ENCODE measurements around the gene TCEANC. TPM values are rescaled to one million over a fixed set of nuclear protein-coding genes. Genes with fewer than 3 reads are reported as not detected.

Gene TCEANC
- total RNA-seq, 2 donors from 2014 or later: 4.4 to 4.6 TPM

GRCh38 chrX:13697976-13698375, 45.0 kb downstream of the TCEANC start:
- Mint-ChIP-seq H3K9me3 (no peaks in the 10 kb centered on the region), H3K4me3 (no peak overlapping the region), H3K27me3 (ENCODE audit: low read depth) (peaks cover 21% of the 10 kb centered on the region), H3K27ac (no peak overlapping the region), H3K36me3 (ENCODE audit: insufficient read depth in 2 of 2) (peaks cover 8 to 19% of the 10 kb centered on the region in 2 donors), H3K4me1 (ENCODE audit: low read depth) (peaks cover 58% of the 10 kb centered on the region)
- ATAC-seq (replicated peaks in 1 of 2) (no peak), DNase-seq (no peak)

GRCh38 chrX:13698432-13698831, 45.5 kb downstream of the TCEANC start:
- Mint-ChIP-seq H3K4me1 (ENCODE audit: low read depth) (peaks cover 57% of the 10 kb centered on the region), H3K36me3 (ENCODE audit: insufficient read depth in 2 of 2) (peaks cover 6 to 16% of the 10 kb centered on the region in 2 donors), H3K27ac (peak overlapping the region; percentile 81)

GRCh38 chrX:13699183-13699826, 46.4 kb downstream of the TCEANC start:
- no peak for DNase-seq
- peak in 1 of 2 donors; percentile 66 for ATAC-seq (replicated peaks in 1 of 2)
- Mint-ChIP-seq H3K36me3 (ENCODE audit: insufficient read depth in 2 of 2) (peaks cover 6 to 15% of the 10 kb centered on the region in 2 donors), H3K27me3 (ENCODE audit: low read depth) (peaks cover 11% of the 10 kb centered on the region), H3K4me1 (ENCODE audit: low read depth) (peaks cover 60% of the 10 kb centered on the region), H3K27ac (no peak overlapping the region), H3K9me3 (no peaks in the 10 kb centered on the region), H3K4me3 (peak overlapping the region in 1 of 2 donors; percentile 44)

More at GRCh38 chrX:13698432-13698831, 45.5 kb downstream of the TCEANC start:
- ATAC-seq (replicated peaks in 1 of 2) (no peak), DNase-seq (no peak)
- Mint-ChIP-seq H3K4me3 (no peak overlapping the region), H3K9me3 (no peaks in the 10 kb centered on the region), H3K27me3 (ENCODE audit: low read depth) (peaks cover 16% of the 10 kb centered on the region)

GRCh38 chrX:13700380-13700779, 47.4 kb downstream of the TCEANC start:
- peaks cover 6 to 14% of the 10 kb centered on the region in 2 donors for H3K36me3 Mint-ChIP-seq (ENCODE audit: insufficient read depth in 2 of 2)

GRCh38 chrX:13702111-13702789, 49.3 kb downstream of the TCEANC start:
- Mint-ChIP-seq H3K4me3 (peak overlapping the region in 1 of 2 donors; percentile 31), H3K9me3 (no peaks in the 10 kb centered on the region), H3K36me3 (ENCODE audit: insufficient read depth in 2 of 2) (peaks cover 6 to 12% of the 10 kb centered on the region in 2 donors), H3K4me1 (ENCODE audit: low read depth) (peaks cover 51% of the 10 kb centered on the region), H3K27me3 (ENCODE audit: low read depth) (peaks cover 6% of the 10 kb centered on the region), H3K27ac (peak overlapping the region; percentile 66)
- no peak for ATAC-seq (replicated peaks in 1 of 2)
- DNase-seq: no peak

More at GRCh38 chrX:13700380-13700779, 47.4 kb downstream of the TCEANC start:
- H3K9me3 Mint-ChIP-seq: no peaks in the 10 kb centered on the region
- ATAC-seq (replicated peaks in 1 of 2) (no peak), DNase-seq (no peak)
- H3K4me3 Mint-ChIP-seq: no peak overlapping the region
- peaks cover 55% of the 10 kb centered on the region for H3K4me1 Mint-ChIP-seq (ENCODE audit: low read depth)
- peaks cover 8% of the 10 kb centered on the region for H3K27me3 Mint-ChIP-seq (ENCODE audit: low read depth)
- no peak overlapping the region for H3K27ac Mint-ChIP-seq

GRCh38 chrX:13703135-13703534, 50.2 kb downstream of the TCEANC start:
- Mint-ChIP-seq H3K36me3 (ENCODE audit: insufficient read depth in 2 of 2) (peaks cover 6 to 14% of the 10 kb centered on the region in 2 donors), H3K9me3 (no peaks in the 10 kb centered on the region), H3K27me3 (ENCODE audit: low read depth) (peaks cover 6% of the 10 kb centered on the region), H3K4me3 (peak overlapping the region in 1 of 2 donors; percentile 31), H3K27ac (peak overlapping the region; percentile 41), H3K4me1 (ENCODE audit: low read depth) (peaks cover 51% of the 10 kb centered on the region)
- ATAC-seq (replicated peaks in 1 of 2) (peak; percentile 66 to 71), DNase-seq (no peak)

- H3K36me3 Mint-ChIP-seq (ENCODE audit: insufficient read depth in 2 of 2): peaks cover 6 to 14% of the 10 kb centered on the region in 2 donors
- H3K4me3 Mint-ChIP-seq: peak overlapping the region in 1 of 2 donors; percentile 60
- H3K27me3 Mint-ChIP-seq (ENCODE audit: low read depth): peaks cover 6% of the 10 kb centered on the region
- DNase-seq (no peak), ATAC-seq (replicated peaks in 1 of 2) (peak; percentile 47 to 64)
- no peaks in the 10 kb centered on the region for H3K9me3 Mint-ChIP-seq
- peak overlapping the region; percentile 85 for H3K27ac Mint-ChIP-seq
- peaks cover 47% of the 10 kb centered on the region for H3K4me1 Mint-ChIP-seq (ENCODE audit: low read depth)
Observed at GRCh38 chrX:13703589-13703988, 50.6 kb downstream of the TCEANC start.

GRCh38 chrX:13711141-13711540, 58.2 kb downstream of the TCEANC start:
- DNase-seq (no peak), ATAC-seq (replicated peaks in 1 of 2) (no peak)
- Mint-ChIP-seq H3K9me3 (no peaks in the 10 kb centered on the region), H3K27me3 (ENCODE audit: low read depth) (peaks cover 14% of the 10 kb centered on the region), H3K4me3 (no peak overlapping the region), H3K27ac (no peak overlapping the region), H3K36me3 (ENCODE audit: insufficient read depth in 2 of 2) (peaks cover 4 to 21% of the 10 kb centered on the region in 2 donors), H3K4me1 (ENCODE audit: low read depth) (peaks cover 12% of the 10 kb centered on the region)

Other genes starting within 250 kb of the TCEANC start
- gene EGFL6, start 83.5 kb upstream of the TCEANC start, total RNA-seq: 1 to 10 TPM; 2.4 to 3.6 TPM
- gene RAB9A, start 36.0 kb downstream of the TCEANC start, total RNA-seq: 10 to 100 TPM; 56.0 to 71.6 TPM
- 10 to 100 TPM; 21.8 to 26.2 TPM for gene TRAPPC2, start 81.5 kb downstream of the TCEANC start, total RNA-seq
- gene OFD1, start 81.6 kb downstream of the TCEANC start, total RNA-seq: 10 to 100 TPM; 63.7 to 66.7 TPM
- not detected for gene GPM6B, start 164.0 kb downstream of the TCEANC start, total RNA-seq

Measured in activated T-cell treated with anti-CD3 and anti-CD28 coated beads, Interleukin-2, amount 50 U/mL, for 72 hours (primary cell).